Testis (tissue), 3 donors: ENCODE measurements around the gene DMAP1. TPM values are rescaled to one million over a fixed set of nuclear protein-coding genes. Genes with fewer than 3 reads are reported as not detected.

ENCODE experiments used
- DNase-seq: peaks from one replicate; pipeline ENCODE4 v3.0.0-alpha.2; 2019
- H3K27ac ChIP-seq, 2 donors: fragments of 200-600 bp; sonication (generic); one replicate each; pipeline ENCODE4 v1.5.1; 2019
- H3K27me3 ChIP-seq: fragments of 200-600 bp; sonication (generic); one replicate; pipeline ENCODE4 v1.5.1; 2019
- H3K36me3 ChIP-seq: fragments of 200-600 bp; sonication (generic); one replicate; pipeline ENCODE4 v1.5.1; 2017; ENCODE audit warnings: low read depth; ENCODE audit errors: missing control alignments
- H3K4me1 ChIP-seq: fragments of 200-600 bp; sonication (generic); one replicate; pipeline ENCODE4 v1.5.1; 2019
- H3K4me3 ChIP-seq, 2 donors: fragments of 200-600 bp; sonication (generic); one replicate each; pipeline ENCODE4 v1.5.1; 2017 to 2019
- H3K9me3 ChIP-seq: fragments of 200-600 bp; sonication (generic); one replicate; pipeline ENCODE4 v1.5.1; 2017
- CTCF ChIP-seq, 3 experiments: fragments of 450-650 bp in 2 of 3; fragments of 200-600 bp in 1 of 3; sonication (generic) in 1 of 3; IDR thresholded peaks; one replicate each; pipeline ENCODE4 v1.5.1; 2016 to 2019; ENCODE audit warnings: antibody characterized with exemption in 3 of 3, mild to moderate bottlenecking in 2 of 3, moderate library complexity in 1 of 3
- POLR2A ChIP-seq: fragments of 450-650 bp; IDR thresholded peaks from one replicate; pipeline ENCODE4 v1.6.1; 2017; ENCODE audit warnings: antibody characterized with exemption, mild to moderate bottlenecking, moderate library complexity
- WGBS, 2 donors: methylation state at CpG; one replicate each; pipeline ENCODE4 v1.1.5; 2018; 5-methylcytosine and 5-hydroxymethylcytosine counted together
- intact Hi-C: fragments of 100-400 bp; cut with DNase I; formaldehyde crosslinking; loops from one replicate; pipeline ENCODE4 v1.15.1; 2023; ENCODE audit warnings: low total_unique reads
- polyA plus RNA-seq: library from polyadenylated mRNA; stranded (reverse); fragments of 350-450 nt; fragmentation: Illumina TruSeq; extraction: RNeasy Lipid Tissue Mini Kit (QIAGEN cat#74804); gene quantifications from one replicate; pipeline ENCODE4 v1.2.3, GENCODE V29; 2014; ENCODE audit warnings: low read depth, low replicate concordance; ENCODE audit not compliant: insufficient read depth
- total RNA-seq, 2 donors: library from RNA; depleted of rRNA; stranded (reverse); fragments of >200 nt; gene quantifications; one replicate each; pipeline ENCODE4 v1.2.3, GENCODE V29; 2016

DMAP1 gene
- total and polyA plus RNA-seq, 3 donors from 2014 or later, result 54.2 to 86.6 (median 84.2) TPM

GRCh38 chr1:44220755-44221154, 7.5 kb downstream of the DMAP1 start:
- no peaks in the 10 kb centered on the region for H3K4me1 ChIP-seq
- no peaks in the 10 kb centered on the region for H3K9me3 ChIP-seq
- intact Hi-C loops, result no loop called here
- no peak for DNase-seq
- WGBS, 2 donors, result 74 to 89% methylated on average over 5 to 10 of the region's 10 CpGs
- no peak overlapping the region for H3K4me3 ChIP-seq
- TF ChIP-seq POLR2A, result no peak
- TF ChIP-seq CTCF (IDR thresholded peaks at IDR 0.05), result no peak
- H3K36me3 ChIP-seq, result no peaks in the 10 kb centered on the region
- no peaks in the 10 kb centered on the region for H3K27me3 ChIP-seq
- H3K27ac ChIP-seq, result no peak overlapping the region

GRCh38 chr1:44221769-44222168, 8.5 kb downstream of the DMAP1 start:
- Histone ChIP-seq H3K27me3 (no peaks in the 10 kb centered on the region), H3K4me1 (no peaks in the 10 kb centered on the region), H3K27ac (no peak overlapping the region), H3K4me3 (no peak overlapping the region), H3K9me3 (no peaks in the 10 kb centered on the region), H3K36me3 (no peaks in the 10 kb centered on the region)
- no peak for TF ChIP-seq CTCF (IDR thresholded peaks at IDR 0.05)
- no peak for TF ChIP-seq POLR2A
- intact Hi-C loops, result no loop called here
- DNase-seq, result no peak
- WGBS, 2 donors, result 89 to 94% methylated on average over 23 of the region's 23 CpGs

GRCh38 chr1:44222397-44223186, 9.3 kb downstream of the DMAP1 start:
- Histone ChIP-seq H3K27me3 (no peaks in the 10 kb centered on the region), H3K27ac (no peak overlapping the region), H3K9me3 (no peaks in the 10 kb centered on the region), H3K4me3 (no peak overlapping the region), H3K4me1 (no peaks in the 10 kb centered on the region), H3K36me3 (no peaks in the 10 kb centered on the region)
- WGBS, 2 donors, result 76 to 79% methylated on average over 4 to 5 of the region's 5 CpGs
- TF ChIP-seq POLR2A, result no peak
- intact Hi-C loops, result no loop called here
- DNase-seq, result no peak

GRCh38 chr1:44223187-44223610, 9.9 kb downstream of the DMAP1 start:
- Histone ChIP-seq H3K4me1 (no peaks in the 10 kb centered on the region), H3K36me3 (no peaks in the 10 kb centered on the region), H3K9me3 (no peaks in the 10 kb centered on the region), H3K4me3 (no peak overlapping the region), H3K27ac (no peak overlapping the region), H3K27me3 (no peaks in the 10 kb centered on the region)
- no peak for TF ChIP-seq CTCF (IDR thresholded peaks at IDR 0.05)
- TF ChIP-seq POLR2A, result no peak
- intact Hi-C loops, result no loop called here
- WGBS, 2 donors, result 87 to 96% methylated on average over 8 to 11 of the region's 11 CpGs
- no peak for DNase-seq

- no peaks in the 10 kb centered on the region for H3K27me3 ChIP-seq
- intact Hi-C loops, result no loop called here
Observed at GRCh38 chr1:44225761-44226160, 12.5 kb downstream of the DMAP1 start.

More at GRCh38 chr1:44225761-44226160, 12.5 kb downstream of the DMAP1 start:
- 96 to 100% methylated on average over 2 of the region's 2 CpGs for WGBS, 2 donors
- H3K4me1 ChIP-seq, result no peaks in the 10 kb centered on the region
- H3K9me3 ChIP-seq, result no peaks in the 10 kb centered on the region
- H3K36me3 ChIP-seq, result no peaks in the 10 kb centered on the region
- DNase-seq, result no peak
- H3K4me3 ChIP-seq, result no peak overlapping the region
- no peak for TF ChIP-seq CTCF (IDR thresholded peaks at IDR 0.05)
- no peak for TF ChIP-seq POLR2A
- H3K27ac ChIP-seq, result no peak overlapping the region
